Skeletal muscle satellite cell (primary cell): ENCODE results near the gene KRTAP6-2. TPM values are rescaled to one million over a fixed set of nuclear protein-coding genes. Genes with fewer than 3 reads are reported as not detected.

ENCODE experiments used
- H3K27me3 ChIP-seq: 2 replicates; pipeline ENCODE4 v1.7.0; 2013; ENCODE audit warnings: low read length; ENCODE audit not compliant: control insufficient read depth, insufficient read depth
- H3K36me3 ChIP-seq: 2 replicates; pipeline ENCODE4 v1.7.0; 2013; ENCODE audit warnings: mild to moderate bottlenecking, control low read depth, low read length; ENCODE audit not compliant: insufficient read depth
- H3K4me1 ChIP-seq: 2 replicates; pipeline ENCODE4 v1.7.0; 2013; ENCODE audit warnings: low read length; ENCODE audit not compliant: control insufficient read depth, insufficient read depth
- H3K4me2 ChIP-seq: 2 replicates; pipeline ENCODE4 v1.7.0; 2013; ENCODE audit warnings: mild to moderate bottlenecking, low read length
- H3K4me3 ChIP-seq: 2 replicates; pipeline ENCODE4 v1.7.0; 2013; ENCODE audit warnings: low read length
- H3K9ac ChIP-seq: 2 replicates; pipeline ENCODE4 v1.7.0; 2013; ENCODE audit warnings: mild to moderate bottlenecking, low read depth, low read length, moderate library complexity
- H3K9me3 ChIP-seq: replicated peaks from 2 replicates; pipeline ENCODE4 v1.7.0; 2013; ENCODE audit warnings: mild to moderate bottlenecking, control low read depth, low read length
- total RNA-seq: library from RNA; depleted of rRNA; stranded (reverse); fragments of >200 nt; gene quantifications from 2 replicates; pipeline ENCODE4 v1.2.3, GENCODE V29; 2012; rRNA removed

The KRTAP6-2 gene
- total RNA-seq = not detected in 2 replicates

GRCh38 chr21:30598802-30599201, at the start of gene KRTAP6-2:
Gene KRTAP6-2, minus strand, starts transcription at chr21:30598902. Its CDS starts 28 bp downstream, at chr21:30598874.
- Histone ChIP-seq H3K36me3 (no peaks in the 10 kb centered on the region), H3K27me3 (no peaks in the 10 kb centered on the region), H3K4me1 (no peaks in the 10 kb centered on the region), H3K4me2 (no peak within 1 kb of the TSS), H3K9me3 (no peaks in the 10 kb centered on the region), H3K9ac (no peak within 1 kb of the TSS), H3K4me3 (no peak within 1 kb of the TSS)

- Histone ChIP-seq H3K9me3 (peaks cover 6% of the 10 kb centered on the region), H3K36me3 (no peaks in the 10 kb centered on the region), H3K4me3 (no peak overlapping the region), H3K27me3 (no peaks in the 10 kb centered on the region), H3K4me1 (no peaks in the 10 kb centered on the region), H3K9ac (no peak overlapping the region), H3K4me2 (no peak overlapping the region)
These were observed 48.3 kb upstream of the KRTAP6-2 start for GRCh38 chr21:30646904-30647414.

GRCh38 chr21:30642564-30642963, 43.9 kb upstream of the KRTAP6-2 start, which contains the start of gene KRTAP20-3:
Gene KRTAP20-3, plus strand, starts transcription at chr21:30642864.
- no peaks in the 10 kb centered on the region for H3K27me3 ChIP-seq
- H3K9ac ChIP-seq = no peak within 1 kb of the TSS
- H3K9me3 ChIP-seq = peaks cover 3% of the 10 kb centered on the region
- H3K4me1 ChIP-seq = no peaks in the 10 kb centered on the region
- no peak within 1 kb of the TSS for H3K4me2 ChIP-seq
- no peaks in the 10 kb centered on the region for H3K36me3 ChIP-seq
- no peak within 1 kb of the TSS for H3K4me3 ChIP-seq

- Histone ChIP-seq H3K4me1 (no peaks in the 10 kb centered on the region), H3K4me3 (no peak overlapping the region)
These were observed 40.0 kb upstream of the KRTAP6-2 start for GRCh38 chr21:30638686-30639085.

GRCh38 chr21:30634906-30635305, 36.2 kb upstream of the KRTAP6-2 start, which contains the start of gene KRTAP20-2:
Gene KRTAP20-2, plus strand, starts transcription at chr21:30635206. Its CDS starts 58 bp downstream, at chr21:30635264.
- H3K4me2 ChIP-seq = no peak within 1 kb of the TSS
- peaks cover 12% of the 10 kb centered on the region for H3K9me3 ChIP-seq
- H3K4me3 ChIP-seq = no peak within 1 kb of the TSS
- no peaks in the 10 kb centered on the region for H3K27me3 ChIP-seq
- H3K4me1 ChIP-seq = no peaks in the 10 kb centered on the region
- no peaks in the 10 kb centered on the region for H3K36me3 ChIP-seq
- H3K9ac ChIP-seq = no peak within 1 kb of the TSS

More at GRCh38 chr21:30638686-30639085, 40.0 kb upstream of the KRTAP6-2 start:
- H3K9ac ChIP-seq = no peak overlapping the region
- H3K9me3 ChIP-seq = peaks cover 4% of the 10 kb centered on the region
- H3K4me2 ChIP-seq = no peak overlapping the region
- H3K36me3 ChIP-seq = no peaks in the 10 kb centered on the region
- no peaks in the 10 kb centered on the region for H3K27me3 ChIP-seq

- Histone ChIP-seq H3K27me3 (no peaks in the 10 kb centered on the region), H3K36me3 (no peaks in the 10 kb centered on the region), H3K4me2 (no peak overlapping the region), H3K9me3 (peaks cover 8% of the 10 kb centered on the region), H3K4me1 (no peaks in the 10 kb centered on the region), H3K9ac (no peak overlapping the region), H3K4me3 (no peak overlapping the region)
These were observed 30.5 kb upstream of the KRTAP6-2 start for GRCh38 chr21:30629200-30629599.

- Histone ChIP-seq H3K36me3 (no peaks in the 10 kb centered on the region), H3K9me3 (peaks cover 8% of the 10 kb centered on the region), H3K9ac (no peak overlapping the region), H3K27me3 (no peaks in the 10 kb centered on the region), H3K4me3 (no peak overlapping the region), H3K4me2 (no peak overlapping the region), H3K4me1 (no peaks in the 10 kb centered on the region)
These were observed 29.4 kb upstream of the KRTAP6-2 start for GRCh38 chr21:30628109-30628508.

GRCh38 chr21:30625449-30626165, 26.9 kb upstream of the KRTAP6-2 start:
- Histone ChIP-seq H3K9me3 (no peaks in the 10 kb centered on the region), H3K9ac (no peak overlapping the region), H3K4me2 (no peak overlapping the region), H3K27me3 (no peaks in the 10 kb centered on the region), H3K36me3 (no peaks in the 10 kb centered on the region), H3K4me3 (no peak overlapping the region), H3K4me1 (no peaks in the 10 kb centered on the region)

GRCh38 chr21:30623362-30623761, 24.7 kb upstream of the KRTAP6-2 start:
- Histone ChIP-seq H3K36me3 (no peaks in the 10 kb centered on the region), H3K9ac (no peak overlapping the region), H3K4me2 (no peak overlapping the region), H3K4me3 (no peak overlapping the region), H3K27me3 (no peaks in the 10 kb centered on the region), H3K9me3 (no peaks in the 10 kb centered on the region), H3K4me1 (no peaks in the 10 kb centered on the region)

- Histone ChIP-seq H3K4me1 (no peaks in the 10 kb centered on the region), H3K9ac (no peak within 1 kb of the TSS), H3K4me2 (no peak within 1 kb of the TSS), H3K9me3 (no peaks in the 10 kb centered on the region), H3K4me3 (no peak within 1 kb of the TSS), H3K27me3 (no peaks in the 10 kb centered on the region), H3K36me3 (no peaks in the 10 kb centered on the region)
These were observed 21.8 kb upstream of the KRTAP6-2 start, which contains the start of gene KRTAP20-4 for GRCh38 chr21:30620522-30620921. Gene KRTAP20-4, plus strand, starts transcription at chr21:30620627.

GRCh38 chr21:30620080-30620479, 21.4 kb upstream of the KRTAP6-2 start:
- no peaks in the 10 kb centered on the region for H3K27me3 ChIP-seq
- H3K4me2 ChIP-seq = no peak overlapping the region
- no peak overlapping the region for H3K9ac ChIP-seq
- no peak overlapping the region for H3K4me3 ChIP-seq
- H3K36me3 ChIP-seq = no peaks in the 10 kb centered on the region
- peaks cover 4% of the 10 kb centered on the region for H3K9me3 ChIP-seq
- H3K4me1 ChIP-seq = no peaks in the 10 kb centered on the region

GRCh38 chr21:30616125-30616524, 17.4 kb upstream of the KRTAP6-2 start, which contains the start of gene KRTAP20-1:
Gene KRTAP20-1, plus strand, starts transcription at chr21:30616425. Its CDS starts 30 bp downstream, at chr21:30616455.
- H3K9me3 ChIP-seq = peaks cover 9% of the 10 kb centered on the region
- no peaks in the 10 kb centered on the region for H3K27me3 ChIP-seq
- no peaks in the 10 kb centered on the region for H3K36me3 ChIP-seq
- H3K4me1 ChIP-seq = no peaks in the 10 kb centered on the region
- H3K9ac ChIP-seq = no peak within 1 kb of the TSS
- no peak within 1 kb of the TSS for H3K4me3 ChIP-seq
- H3K4me2 ChIP-seq = no peak within 1 kb of the TSS
